Vagina (tissue), 2 donors: Measurements from ENCODE around the gene TLCD1.

Experiments used
- POLR2A ChIP-seq, 2 donors: fragments of 450-650 bp; IDR thresholded peaks; one replicate each; pipeline ENCODE4 v1.6.1; 2017; ENCODE audit warnings: antibody characterized with exemption in 2 of 2, mild to moderate bottlenecking in 2 of 2, moderate library complexity in 2 of 2
- POLR2AphosphoS5 ChIP-seq, 2 donors: sonication (generic); formaldehyde crosslinking; IDR thresholded peaks; one replicate each; pipeline ENCODE4 v1.9.0; 2017; ENCODE audit warnings: antibody characterized with exemption in 2 of 2, mild to moderate bottlenecking in 2 of 2, low read depth in 1 of 2; ENCODE audit not compliant: insufficient read depth in 1 of 2
- TF ChIP-seq, protein P1 (sequence below), 3 experiments: fragments of 450-650 bp in 2 of 3; fragments of 200-600 bp in 1 of 3; sonication (generic) in 1 of 3; IDR thresholded peaks; one replicate each; pipeline ENCODE4 v1.5.1; 2017 to 2019; ENCODE audit warnings: antibody characterized with exemption in 3 of 3, mild to moderate bottlenecking in 2 of 3, moderate library complexity in 2 of 3

DNA sequence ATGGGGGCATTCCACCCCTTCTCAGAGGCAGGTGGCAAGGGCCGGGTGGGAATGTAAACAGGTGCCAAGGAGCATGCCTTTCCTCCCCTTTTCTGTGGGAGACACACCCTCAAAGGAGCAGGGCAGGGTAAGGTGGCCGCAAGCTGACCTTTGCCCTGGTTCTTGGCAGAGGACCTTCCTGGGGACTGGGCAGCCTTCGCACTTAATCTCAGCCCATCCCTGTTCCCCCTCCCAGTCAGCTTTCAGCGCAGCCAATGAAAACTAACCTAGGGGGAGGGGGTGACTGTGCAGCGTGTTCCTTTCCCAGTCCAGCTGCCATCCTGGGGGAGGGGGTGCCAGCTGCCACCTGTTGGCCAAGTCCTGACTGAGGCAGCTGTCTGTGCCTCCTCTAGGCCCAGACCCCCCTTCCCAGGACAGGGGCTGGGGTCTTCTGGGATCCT is 20.6 kb upstream of the TLCD1 start:
- no peak for TF ChIP-seq POLR2AphosphoS5 (IDR thresholded peaks at IDR 0.05; ENCODE audit: insufficient read depth in 1 of 2, low read depth in 1 of 2)
- TF ChIP-seq, protein P1, sequence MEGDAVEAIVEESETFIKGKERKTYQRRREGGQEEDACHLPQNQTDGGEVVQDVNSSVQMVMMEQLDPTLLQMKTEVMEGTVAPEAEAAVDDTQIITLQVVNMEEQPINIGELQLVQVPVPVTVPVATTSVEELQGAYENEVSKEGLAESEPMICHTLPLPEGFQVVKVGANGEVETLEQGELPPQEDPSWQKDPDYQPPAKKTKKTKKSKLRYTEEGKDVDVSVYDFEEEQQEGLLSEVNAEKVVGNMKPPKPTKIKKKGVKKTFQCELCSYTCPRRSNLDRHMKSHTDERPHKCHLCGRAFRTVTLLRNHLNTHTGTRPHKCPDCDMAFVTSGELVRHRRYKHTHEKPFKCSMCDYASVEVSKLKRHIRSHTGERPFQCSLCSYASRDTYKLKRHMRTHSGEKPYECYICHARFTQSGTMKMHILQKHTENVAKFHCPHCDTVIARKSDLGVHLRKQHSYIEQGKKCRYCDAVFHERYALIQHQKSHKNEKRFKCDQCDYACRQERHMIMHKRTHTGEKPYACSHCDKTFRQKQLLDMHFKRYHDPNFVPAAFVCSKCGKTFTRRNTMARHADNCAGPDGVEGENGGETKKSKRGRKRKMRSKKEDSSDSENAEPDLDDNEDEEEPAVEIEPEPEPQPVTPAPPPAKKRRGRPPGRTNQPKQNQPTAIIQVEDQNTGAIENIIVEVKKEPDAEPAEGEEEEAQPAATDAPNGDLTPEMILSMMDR (IDR thresholded peaks at IDR 0.05): no peak
- TF ChIP-seq POLR2A (IDR thresholded peaks at IDR 0.05): no peak
